A549 (cell line): ENCODE data around the gene SRGAP3.

ENCODE experiments used
- CHD2 ChIP-seq: fragments of 150-350 bp; IDR thresholded peaks from 2 replicates; pipeline ENCODE4 v1.6.1; 2014; ENCODE audit warnings: low read length; ENCODE audit not compliant: partially characterized antibody
- CTCF ChIP-seq: fragments of >200 bp; sonication (Bioruptor Twin); formaldehyde crosslinking; IDR thresholded peaks from 3 replicates; pipeline ENCODE4 v1.5.1; 2016
- FOSL2 ChIP-seq, 2 experiments: fragments of 450-650 bp in 1 of 2; fragments of >200 bp in 1 of 2; sonication (Bioruptor Twin) in 1 of 2; formaldehyde crosslinking; IDR thresholded peaks; 2 replicates each; pipeline versions ENCODE4 v1.5.0 to v1.6.1; 2016 to 2020; ENCODE audit warnings: mild to moderate bottlenecking in 1 of 2, moderate library complexity in 1 of 2
- MYC ChIP-seq: IDR thresholded peaks from 2 replicates; pipeline ENCODE4 v1.6.1; 2012; ENCODE audit warnings: mild to moderate bottlenecking, inconsistent platforms, low read length, improper control_type of control experiment, borderline replicate concordance
- USF2 ChIP-seq: fragments of 450-650 bp; IDR thresholded peaks from 2 replicates; pipeline ENCODE4 v1.6.1; 2014; ENCODE audit warnings: antibody characterized with exemption

GRCh38 chr3:9201955-9202354 lies 47.5 kb downstream of the SRGAP3 start:
- TF ChIP-seq CTCF (no peak), CHD2 (no peak), MYC (no peak), USF2 (no peak), FOSL2 (IDR thresholded peaks at IDR 0.05) (no peak), FOSL2 (CRISPR knock-in tag; IDR thresholded peaks at IDR 0.05) (no peak)
